SJSA1 (cell line): Measurements from ENCODE around the gene FAM3D. TPM values are rescaled to one million over a fixed set of nuclear protein-coding genes. Genes with fewer than 3 reads are reported as not detected.

Experiments
- DNase-seq, 2 experiments: peaks; one replicate each; pipeline ENCODE4 v3.0.0-alpha.2; 2015 to 2020; ENCODE audit warnings: low spot score in 2 of 2, low read depth in 1 of 2
- H3K27ac ChIP-seq: fragments of 250-450 bp; sonication (Bioruptor Pico); 2 replicates; pipeline ENCODE4 v1.5.1; 2020; ENCODE audit warnings: mild to moderate bottlenecking, moderate library complexity
- H3K27me3 ChIP-seq: fragments of 250-450 bp; sonication (Bioruptor Pico); replicated peaks from 2 replicates; pipeline ENCODE4 v1.5.1; 2020; ENCODE audit warnings: mild to moderate bottlenecking, moderate library complexity
- H3K36me3 ChIP-seq: fragments of 250-450 bp; sonication (Bioruptor Pico); 2 replicates; pipeline ENCODE4 v1.5.1; 2020; ENCODE audit warnings: mild to moderate bottlenecking
- H3K4me1 ChIP-seq: fragments of 250-450 bp; sonication (Bioruptor Pico); replicated peaks from 2 replicates; pipeline ENCODE4 v1.6.1; 2021; ENCODE audit warnings: mild to moderate bottlenecking
- H3K4me3 ChIP-seq: fragments of 250-450 bp; sonication (Bioruptor Pico); 2 replicates; pipeline ENCODE4 v1.5.1; 2020; ENCODE audit warnings: mild to moderate bottlenecking
- H3K9me3 ChIP-seq: fragments of 250-450 bp; sonication (Bioruptor Pico); replicated peaks from 2 replicates; pipeline ENCODE4 v1.5.1; 2020; ENCODE audit warnings: mild to moderate bottlenecking
- total RNA-seq: library from RNA; depleted of rRNA; stranded (reverse); fragments of >200 nt; shearing (Covaris generic); gene quantifications from 2 replicates; pipeline ENCODE4 v1.2.3, GENCODE V29; 2014

Gene FAM3D
- total RNA-seq, 1 experiment from 2014 or later = not detected

GRCh38 chr3:58637509-58637908 is 29.1 kb downstream of the FAM3D start:
- Histone ChIP-seq H3K27me3 (no peaks in the 10 kb centered on the region), H3K4me3 (no peak overlapping the region), H3K9me3 (no peaks in the 10 kb centered on the region), H3K36me3 (no peaks in the 10 kb centered on the region), H3K27ac (no peak overlapping the region), H3K4me1 (peaks cover 12% of the 10 kb centered on the region)
- no peak for DNase-seq

DNA sequence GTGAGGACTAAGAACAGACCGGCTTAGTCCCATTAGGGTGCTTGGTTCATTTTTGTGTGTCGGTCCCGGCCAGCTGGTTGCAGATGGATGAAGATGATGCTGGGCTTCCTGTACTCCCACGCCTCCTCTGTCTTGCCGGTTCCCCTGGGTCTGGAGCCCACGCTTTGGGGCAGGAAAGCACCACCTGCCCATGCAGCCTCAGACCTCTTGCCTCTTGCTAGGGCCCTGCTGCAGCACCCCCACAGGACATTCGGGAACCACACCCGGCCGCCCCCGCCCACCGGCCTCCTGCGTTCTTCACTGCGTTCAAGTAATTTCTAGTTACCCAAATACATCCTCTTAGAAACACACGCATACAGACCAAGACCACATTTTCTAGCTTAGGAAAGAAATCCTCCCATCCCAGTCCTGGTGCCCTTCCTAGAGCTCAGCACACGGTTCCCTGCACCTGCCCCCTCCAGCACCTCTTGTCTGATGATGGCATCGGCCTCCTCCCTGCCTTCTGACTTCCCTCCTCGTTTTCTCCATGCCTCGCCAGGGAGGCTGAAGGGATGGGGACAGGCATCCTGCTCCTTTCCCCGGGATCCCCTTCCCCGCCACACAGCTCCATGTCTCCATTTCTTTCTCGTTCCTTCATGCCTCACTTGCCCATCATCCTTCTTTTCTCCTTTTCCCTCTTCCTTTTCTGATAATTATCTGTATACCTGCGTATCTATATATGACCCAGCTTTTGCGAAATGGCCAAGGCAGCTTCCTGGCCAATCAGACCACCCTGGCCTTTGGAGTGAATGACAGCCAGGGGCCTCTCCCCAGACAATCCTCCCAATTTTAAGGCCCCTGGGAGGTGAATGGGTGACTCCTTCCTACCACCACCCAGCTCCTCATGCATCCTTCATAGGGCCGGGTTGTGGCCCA is 30.9 kb downstream of the FAM3D start:
- H3K36me3 ChIP-seq = no peaks in the 10 kb centered on the region
- peaks cover 11% of the 10 kb centered on the region for H3K4me1 ChIP-seq
- no peak overlapping the region for H3K4me3 ChIP-seq

GRCh38 chr3:58633157-58633865 is 33.3 kb downstream of the FAM3D start:
- Histone ChIP-seq H3K27ac (no peak overlapping the region), H3K9me3 (0 out of 2 replicates have a peak, but pooled peaks cover 3% of the 10 kb centered on the region), H3K4me3 (no peak overlapping the region), H3K36me3 (no peaks in the 10 kb centered on the region), H3K27me3 (no peaks in the 10 kb centered on the region), H3K4me1 (peaks cover 21% of the 10 kb centered on the region)
- no peak for DNase-seq

More for the DNA sequence above, 30.9 kb downstream of the FAM3D start:
- no peak overlapping the region for H3K27ac ChIP-seq
- DNase-seq = no peak
- H3K27me3 ChIP-seq = no peaks in the 10 kb centered on the region
- H3K9me3 ChIP-seq = no peaks in the 10 kb centered on the region

- no peak for DNase-seq
- no peaks in the 10 kb centered on the region for H3K36me3 ChIP-seq
- no peaks in the 10 kb centered on the region for H3K27me3 ChIP-seq
- H3K9me3 ChIP-seq = 0 out of 2 replicates have a peak, but pooled peaks cover 3% of the 10 kb centered on the region
- peaks cover 33% of the 10 kb centered on the region for H3K4me1 ChIP-seq
- H3K4me3 ChIP-seq = no peak overlapping the region
- no peak overlapping the region for H3K27ac ChIP-seq
These were observed 34.8 kb downstream of the FAM3D start for GRCh38 chr3:58631742-58632141.

DNA sequence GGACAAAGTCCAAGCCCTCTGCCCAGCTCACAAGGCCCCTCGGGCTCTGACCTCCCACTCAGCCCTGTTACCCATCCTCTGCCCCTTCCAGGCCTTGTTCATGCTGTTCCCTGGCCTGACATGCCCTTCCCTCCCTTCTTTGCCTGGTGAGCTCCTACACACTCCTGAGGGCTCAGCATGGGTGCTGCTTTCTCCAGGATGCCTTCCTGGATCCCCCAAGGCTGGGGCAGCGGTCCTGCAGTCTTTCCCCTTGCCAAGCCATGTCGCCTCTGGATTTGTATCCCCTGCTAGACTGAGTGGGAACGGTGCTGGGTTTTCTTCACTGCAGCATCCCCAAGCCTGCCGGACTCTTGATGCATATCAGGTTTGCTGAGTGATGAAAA is 35.9 kb downstream of the FAM3D start:
- Histone ChIP-seq H3K27ac (no peak overlapping the region), H3K27me3 (no peaks in the 10 kb centered on the region), H3K9me3 (0 out of 2 replicates have a peak, but pooled peaks cover 3% of the 10 kb centered on the region), H3K4me1 (peaks cover 33% of the 10 kb centered on the region), H3K36me3 (no peaks in the 10 kb centered on the region), H3K4me3 (no peak overlapping the region)
- DNase-seq = no peak

GRCh38 chr3:58630076-58630709 is 36.4 kb downstream of the FAM3D start:
- DNase-seq = peak; percentile 65 to 67
- Histone ChIP-seq H3K9me3 (0 out of 2 replicates have a peak, but pooled peaks cover 3% of the 10 kb centered on the region), H3K27ac (0 out of 2 replicates have a peak overlapping the region, but pooled peaks have one; percentile 4), H3K27me3 (no peaks in the 10 kb centered on the region), H3K36me3 (no peaks in the 10 kb centered on the region), H3K4me1 (peaks cover 33% of the 10 kb centered on the region), H3K4me3 (no peak overlapping the region)

DNA sequence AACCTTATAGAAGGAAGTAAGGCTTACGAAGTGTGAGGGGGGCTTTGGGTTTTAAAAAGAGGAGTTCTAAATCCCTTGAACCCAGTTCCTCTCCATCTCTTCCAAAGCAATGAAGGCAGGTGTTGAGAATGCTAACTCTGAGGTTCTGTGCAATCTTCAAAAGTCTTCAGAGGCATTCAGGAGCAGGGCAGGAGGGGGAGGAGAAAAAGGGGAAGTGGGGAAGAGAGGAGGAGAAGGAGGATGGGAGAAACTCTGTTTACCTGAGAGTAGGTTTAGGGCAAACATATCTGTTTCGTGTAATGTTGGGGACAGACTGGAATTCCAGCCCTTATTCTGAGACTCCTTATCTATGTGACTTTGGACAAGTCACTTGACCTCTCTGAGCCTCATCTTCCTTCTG is 36.9 kb downstream of the FAM3D start:
- 0 out of 2 replicates have a peak overlapping the region, but pooled peaks have one; percentile 4 for H3K27ac ChIP-seq
- no peaks in the 10 kb centered on the region for H3K36me3 ChIP-seq
- H3K4me3 ChIP-seq = no peak overlapping the region
- no peaks in the 10 kb centered on the region for H3K27me3 ChIP-seq
- 0 out of 2 replicates have a peak, but pooled peaks cover 3% of the 10 kb centered on the region for H3K9me3 ChIP-seq
- DNase-seq = no peak
- peaks cover 33% of the 10 kb centered on the region for H3K4me1 ChIP-seq

- H3K4me3 ChIP-seq = no peak overlapping the region
- peak in 1 of 2 experiments; percentile 42 for DNase-seq
- H3K36me3 ChIP-seq = no peaks in the 10 kb centered on the region
- H3K27me3 ChIP-seq = no peaks in the 10 kb centered on the region
- peaks cover 33% of the 10 kb centered on the region for H3K4me1 ChIP-seq
- 0 out of 2 replicates have a peak, but pooled peaks cover 3% of the 10 kb centered on the region for H3K9me3 ChIP-seq
- peak overlapping the region; percentile 21; the same call in 1 of the 2 replicates for H3K27ac ChIP-seq
These were observed 37.6 kb downstream of the FAM3D start for GRCh38 chr3:58628823-58629562.

- no peak for DNase-seq
- H3K9me3 ChIP-seq = 0 out of 2 replicates have a peak, but pooled peaks cover 3% of the 10 kb centered on the region
- H3K36me3 ChIP-seq = no peaks in the 10 kb centered on the region
- H3K4me1 ChIP-seq = peaks cover 33% of the 10 kb centered on the region
- no peak overlapping the region for H3K4me3 ChIP-seq
- no peak overlapping the region for H3K27ac ChIP-seq
- H3K27me3 ChIP-seq = no peaks in the 10 kb centered on the region
These were observed 38.6 kb downstream of the FAM3D start for GRCh38 chr3:58627941-58628340.

DNA sequence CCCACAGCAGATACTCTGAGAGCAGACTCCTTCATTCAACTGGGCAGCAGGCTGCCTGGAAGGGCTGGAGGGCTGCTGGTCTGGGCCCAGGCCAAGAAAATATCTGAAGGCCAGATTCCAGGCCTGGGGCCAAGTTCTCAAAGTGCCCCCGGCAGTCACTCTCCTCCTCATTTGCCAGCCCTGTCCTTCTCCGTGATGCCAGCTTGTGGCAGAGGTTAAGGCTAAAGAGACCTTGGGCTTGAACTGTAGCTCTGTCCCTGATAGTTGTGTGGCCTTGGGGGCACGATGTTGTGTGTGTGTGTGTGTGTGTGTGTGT is 39.0 kb downstream of the FAM3D start:
- 0 out of 2 replicates have a peak, but pooled peaks cover 3% of the 10 kb centered on the region for H3K9me3 ChIP-seq
- H3K36me3 ChIP-seq = no peaks in the 10 kb centered on the region
- peaks cover 33% of the 10 kb centered on the region for H3K4me1 ChIP-seq
- no peaks in the 10 kb centered on the region for H3K27me3 ChIP-seq
- H3K4me3 ChIP-seq = no peak overlapping the region
- H3K27ac ChIP-seq = no peak overlapping the region
- DNase-seq = peak in 1 of 2 experiments; percentile 18

DNA sequence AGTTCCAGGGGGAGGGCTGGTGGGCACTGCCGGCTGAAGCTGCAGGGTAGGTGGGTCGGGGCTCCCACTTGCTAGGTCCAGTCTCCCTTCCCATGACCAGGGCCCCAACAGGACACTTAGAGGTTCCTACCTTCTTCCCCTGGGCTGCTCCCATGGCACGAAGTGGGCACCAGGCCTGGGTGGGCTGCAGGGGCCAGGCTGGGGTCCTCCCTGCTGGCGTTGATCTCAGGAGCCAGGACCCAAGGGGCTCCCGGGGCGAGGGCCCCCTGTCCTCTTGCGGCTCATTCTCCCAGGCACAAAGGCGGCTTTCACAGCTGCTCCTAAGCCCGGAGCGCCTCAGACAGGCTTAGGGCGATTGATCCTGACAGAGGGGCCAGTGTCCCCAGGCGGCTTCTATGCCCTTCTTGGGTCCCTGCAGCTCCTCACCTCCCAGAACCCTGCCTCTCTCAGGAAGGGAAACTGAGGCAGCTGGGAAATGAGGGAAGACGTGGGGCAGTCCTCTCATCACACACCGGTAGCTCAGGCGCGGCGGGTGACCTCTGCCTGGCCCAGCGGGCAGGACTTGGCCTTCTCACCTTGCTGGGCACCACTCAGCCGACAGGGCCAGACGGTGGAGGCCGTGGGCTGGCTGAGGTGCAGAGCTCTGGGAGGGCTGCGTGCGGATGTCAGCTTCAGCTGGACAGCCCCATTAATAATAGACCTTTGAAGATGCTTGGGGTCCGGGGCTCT is 39.6 kb downstream of the FAM3D start:
- DNase-seq = no peak
- H3K36me3 ChIP-seq = no peaks in the 10 kb centered on the region
- no peaks in the 10 kb centered on the region for H3K27me3 ChIP-seq
- H3K9me3 ChIP-seq = 0 out of 2 replicates have a peak, but pooled peaks cover 3% of the 10 kb centered on the region
- peaks cover 33% of the 10 kb centered on the region for H3K4me1 ChIP-seq
- H3K27ac ChIP-seq = no peak overlapping the region
- no peak overlapping the region for H3K4me3 ChIP-seq

- H3K9me3 ChIP-seq = 0 out of 2 replicates have a peak, but pooled peaks cover 3% of the 10 kb centered on the region
- no peak for DNase-seq
- no peak overlapping the region for H3K4me3 ChIP-seq
These were observed 41.3 kb downstream of the FAM3D start for GRCh38 chr3:58625196-58625824.

More at GRCh38 chr3:58625196-58625824, 41.3 kb downstream of the FAM3D start:
- peaks cover 32% of the 10 kb centered on the region for H3K4me1 ChIP-seq
- no peak overlapping the region for H3K27ac ChIP-seq
- no peaks in the 10 kb centered on the region for H3K36me3 ChIP-seq
- no peaks in the 10 kb centered on the region for H3K27me3 ChIP-seq
